Kasumi-1 (cell line): ENCODE data around the gene GUCA2A.

ENCODE experiments used
- DNase-seq, 2 experiments: peaks; one replicate each; lab custom pipeline; 2025; lab: John Stamatoyannopoulos, UW

GUCA2A gene

DNA sequence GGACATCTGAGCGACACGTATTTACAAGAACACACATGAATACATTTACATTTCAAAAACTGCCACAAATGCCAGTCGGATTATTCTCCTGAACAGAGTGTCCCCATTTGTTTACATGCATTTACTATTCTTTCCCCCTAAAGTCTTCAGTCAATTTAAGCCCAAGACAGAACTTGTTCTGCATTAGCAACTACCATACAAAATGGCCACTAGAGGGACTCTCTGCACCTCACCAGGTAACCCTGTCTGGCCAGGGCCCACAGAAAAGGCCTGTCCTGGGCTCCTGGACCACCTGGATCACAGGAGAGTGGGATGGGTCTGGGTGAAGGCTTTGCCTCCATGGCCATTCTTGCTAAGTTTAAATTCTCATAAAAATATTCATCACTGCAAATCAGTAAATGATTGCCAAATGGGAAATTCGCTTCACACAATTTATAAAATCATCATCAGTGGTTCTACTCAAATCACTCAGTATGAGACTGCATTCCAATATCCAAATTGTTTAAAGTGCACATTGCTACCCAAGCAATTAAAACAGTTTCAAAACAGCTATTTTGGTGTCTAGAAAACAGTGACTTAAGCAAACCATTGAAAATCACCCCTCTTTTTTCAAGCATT, 12.5 kb upstream of the GUCA2A start:
- DNase-seq = peak; percentile 39 to 52

- no peak for DNase-seq
Observed at GRCh38 chr1:42175314-42176054, 10.9 kb upstream of the GUCA2A start.

DNA sequence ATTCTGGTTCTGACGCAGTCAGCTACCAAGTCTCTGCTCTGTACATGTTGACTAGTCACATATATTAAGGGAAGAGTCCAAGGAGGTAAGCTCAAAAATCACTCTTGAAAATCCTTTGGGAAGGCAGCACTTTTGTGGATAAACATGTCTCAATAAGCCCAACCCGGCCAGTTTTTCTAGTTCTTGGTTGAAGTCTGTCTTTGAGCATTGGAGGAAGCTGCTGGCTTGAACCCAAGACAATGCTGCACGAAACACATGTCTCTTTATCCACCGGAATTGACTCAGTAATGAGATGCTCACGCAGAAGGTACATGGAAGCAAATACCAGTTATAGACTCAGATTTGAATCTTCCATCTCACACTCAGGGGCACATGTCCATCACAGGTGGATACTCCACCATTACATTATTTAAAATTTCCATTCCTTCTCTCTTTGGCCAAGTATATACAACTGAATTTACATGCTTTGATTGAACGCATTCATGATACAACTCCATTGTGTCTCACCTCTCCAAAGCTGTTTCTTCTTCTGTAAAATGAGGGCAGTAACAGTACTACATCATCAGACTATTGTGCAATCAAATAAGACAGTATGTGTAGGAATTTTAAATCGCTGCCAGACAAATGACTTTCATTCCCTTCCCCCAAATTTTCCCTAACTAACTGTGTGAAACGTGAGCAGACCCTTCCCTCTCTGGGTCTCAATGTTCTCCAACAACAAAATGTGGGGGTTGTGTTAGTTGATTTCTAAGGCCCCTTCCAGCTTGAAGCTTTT, 9.6 kb upstream of the GUCA2A start:
- DNase-seq = no peak

DNA sequence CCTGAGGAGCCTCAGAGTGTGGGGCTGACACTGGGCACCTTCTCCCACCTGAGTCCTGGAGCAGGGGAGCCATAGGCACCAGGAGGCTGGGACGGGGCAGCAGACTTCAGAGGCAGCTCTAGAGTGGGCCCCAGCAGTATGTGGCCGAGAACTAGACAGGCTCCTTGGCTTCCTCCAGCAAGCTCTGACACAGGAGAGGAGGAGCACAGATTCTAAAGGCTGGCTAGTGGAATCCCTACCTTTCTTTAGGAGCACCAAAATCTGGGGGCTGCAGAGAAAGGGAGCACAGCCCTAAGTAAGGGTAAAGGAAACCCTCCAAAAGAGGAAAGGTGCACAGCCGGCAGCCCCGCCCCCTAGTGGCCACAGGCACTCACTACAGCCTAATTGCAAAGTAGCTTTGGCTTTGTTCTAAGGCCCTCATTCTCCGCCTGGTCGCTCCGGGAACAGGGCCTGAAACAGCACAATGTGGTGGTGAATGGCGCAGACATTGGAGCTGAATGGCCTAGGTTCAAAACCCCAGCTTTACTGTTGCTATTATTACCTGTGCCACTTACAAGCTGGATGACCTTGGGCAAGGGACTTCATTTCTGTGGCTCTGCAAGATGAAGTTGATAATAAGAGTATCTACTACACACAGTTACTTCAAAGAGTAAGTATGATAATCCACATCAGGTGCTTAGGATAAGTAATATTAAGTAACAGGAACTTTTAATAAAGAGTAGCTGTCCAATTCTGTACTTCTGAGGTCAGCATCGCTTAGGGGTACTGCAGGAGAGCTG, 8.8 kb upstream of the GUCA2A start:
- peak; percentile 66 to 72 for DNase-seq

GRCh38 chr1:42172381-42173133, 8.0 kb upstream of the GUCA2A start:
- DNase-seq = no peak

- no peak for DNase-seq
Observed at GRCh38 chr1:42171679-42172266, 7.2 kb upstream of the GUCA2A start.

DNA sequence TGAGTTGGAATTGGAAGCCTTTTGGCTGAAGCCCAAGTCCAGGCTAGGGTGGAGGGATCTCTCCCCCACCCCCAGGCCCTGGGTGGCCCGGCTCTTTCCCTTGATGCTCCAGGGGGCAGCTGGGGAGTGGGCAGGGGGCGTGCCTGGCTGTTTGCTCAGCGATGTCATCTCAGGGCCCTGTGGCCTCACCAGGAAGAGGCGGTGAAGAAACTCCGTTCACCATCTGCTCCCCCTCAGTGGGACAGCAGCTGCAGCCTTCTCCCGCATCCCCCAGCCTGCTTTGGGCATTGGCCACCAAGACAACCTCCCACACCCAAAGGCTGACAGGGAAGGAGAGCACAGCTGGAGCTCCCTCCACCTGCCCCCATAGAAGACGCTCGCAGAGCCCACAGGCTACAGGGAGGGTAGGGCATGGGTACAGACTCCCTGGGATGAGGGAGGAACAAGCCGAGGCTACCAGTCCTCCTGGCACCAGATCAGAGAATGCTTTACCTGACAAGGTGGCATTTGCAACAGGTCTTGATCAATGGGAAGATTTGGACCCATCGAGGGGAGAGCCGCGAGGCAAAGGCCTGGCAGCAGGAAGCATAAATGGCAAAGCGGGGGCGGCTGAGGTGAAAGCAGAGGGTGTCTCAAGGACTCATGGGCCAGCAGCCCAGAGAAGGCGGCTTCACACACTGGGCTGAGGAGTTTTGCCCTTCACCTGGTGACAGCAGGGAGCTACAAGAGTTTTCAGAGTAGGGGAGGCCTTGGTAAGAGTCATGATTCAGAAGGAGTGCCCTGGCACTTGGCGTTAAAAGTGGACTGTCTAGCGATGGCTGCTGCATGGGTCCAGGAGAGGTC, 6.5 kb upstream of the GUCA2A start:
- DNase-seq = no peak

GRCh38 chr1:42168763-42169162, 4.2 kb upstream of the GUCA2A start:
- no peak for DNase-seq

- no peak for DNase-seq
Observed at GRCh38 chr1:42168391-42168670, 3.8 kb upstream of the GUCA2A start.

DNA sequence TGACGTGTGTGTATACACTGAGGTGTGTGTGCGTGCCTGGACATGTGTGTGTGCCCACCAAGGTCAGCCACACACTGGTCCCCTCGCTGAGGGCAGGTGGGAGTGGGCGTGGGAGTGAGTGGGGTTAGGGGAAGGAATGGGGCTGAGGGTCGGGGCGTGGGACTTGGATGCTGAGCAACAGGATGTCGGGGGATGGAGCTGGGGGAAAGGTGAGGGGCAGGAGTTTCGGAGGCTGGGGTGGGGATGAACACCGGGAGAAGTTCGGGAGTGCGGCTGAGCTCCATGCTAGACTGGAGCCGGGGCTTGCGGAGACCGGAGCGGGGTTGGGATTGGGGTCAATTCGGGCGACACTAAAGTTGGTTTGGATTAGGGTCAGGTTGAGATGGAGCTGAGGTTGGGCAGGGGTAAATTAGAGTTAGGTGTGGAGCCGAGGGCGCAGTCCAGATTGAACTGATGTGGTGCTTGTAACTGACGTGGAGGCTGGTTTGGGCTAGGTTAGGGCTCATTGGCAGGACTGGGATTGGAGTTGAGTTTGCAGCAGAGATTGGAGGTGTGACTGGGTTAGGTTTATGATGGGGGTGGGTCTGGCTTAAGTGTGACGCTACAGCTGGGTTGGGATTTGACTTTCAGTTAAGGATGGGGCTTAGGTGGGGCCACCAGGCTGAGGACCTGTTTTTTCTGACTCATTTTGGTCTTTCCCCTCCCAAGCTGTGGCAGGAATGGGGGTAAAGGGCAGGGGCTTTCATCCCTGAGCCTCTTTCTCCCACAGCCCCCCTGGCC, 3.3 kb upstream of the GUCA2A start:
- DNase-seq = no peak

DNA sequence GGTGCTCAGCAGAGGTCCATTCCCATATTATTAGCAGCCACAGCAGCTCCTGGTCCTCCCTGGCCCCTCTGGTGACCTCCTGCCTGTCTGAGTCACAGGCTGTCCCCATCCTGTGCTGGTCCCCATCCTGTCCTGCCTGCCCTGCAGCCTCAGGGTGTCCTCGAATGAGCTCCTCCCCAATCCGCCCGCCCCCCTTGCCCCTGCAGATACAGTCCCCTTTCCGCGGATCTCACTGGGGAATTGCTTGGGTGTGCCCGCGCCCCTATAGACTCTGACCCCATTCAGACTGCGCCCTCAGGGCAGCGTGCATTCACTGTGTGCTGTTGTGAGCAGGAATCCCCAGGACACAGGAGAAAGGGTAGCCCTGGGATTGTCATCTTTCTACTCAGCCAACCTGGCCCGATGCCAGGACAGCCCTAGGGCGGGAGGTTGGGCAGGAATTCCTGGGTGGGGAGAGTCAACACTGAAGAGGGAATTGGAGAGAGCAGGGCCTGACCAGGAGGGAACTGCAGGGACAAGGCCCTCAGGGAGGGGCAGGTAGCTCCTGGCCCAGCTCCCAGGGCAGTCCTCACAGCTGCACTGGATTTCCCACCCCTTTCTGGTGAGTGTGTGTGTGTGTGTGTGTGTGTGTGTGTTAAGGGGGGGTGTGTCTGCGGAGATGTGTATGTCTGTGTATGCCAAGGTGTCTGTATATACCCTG, 1.1 kb upstream of the GUCA2A start:
- DNase-seq = no peak

- DNase-seq = no peak
Observed at GRCh38 chr1:42163536-42164503, 725 bp downstream of the GUCA2A start.

GRCh38 chr1:42163114-42163513, 1.4 kb downstream of the GUCA2A start:
- no peak for DNase-seq

GRCh38 chr1:42162181-42162580, 2.4 kb downstream of the GUCA2A start:
- DNase-seq = no peak

DNA sequence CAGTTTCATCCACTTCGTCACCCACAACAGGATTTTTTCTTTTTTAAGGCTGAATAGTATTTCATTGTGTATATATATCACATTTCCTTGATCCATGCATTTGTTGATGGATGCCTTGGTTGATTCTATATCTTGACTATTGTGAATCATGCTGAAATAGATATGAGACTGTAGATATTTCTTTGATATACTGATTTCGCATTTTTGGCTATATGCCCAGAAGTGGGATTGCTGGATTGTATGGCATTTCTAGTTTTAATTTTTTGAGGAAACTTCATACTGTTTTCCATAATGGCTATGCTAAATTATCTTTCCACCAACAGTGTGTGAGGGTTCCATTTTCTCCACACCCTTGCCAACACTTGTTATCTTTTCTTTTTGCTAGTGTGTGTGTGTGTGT, 6.4 kb downstream of the GUCA2A start:
- no peak for DNase-seq

- DNase-seq = peak; percentile 52 to 53
Observed at GRCh38 chr1:42157667-42158066, 6.9 kb downstream of the GUCA2A start.

DNA sequence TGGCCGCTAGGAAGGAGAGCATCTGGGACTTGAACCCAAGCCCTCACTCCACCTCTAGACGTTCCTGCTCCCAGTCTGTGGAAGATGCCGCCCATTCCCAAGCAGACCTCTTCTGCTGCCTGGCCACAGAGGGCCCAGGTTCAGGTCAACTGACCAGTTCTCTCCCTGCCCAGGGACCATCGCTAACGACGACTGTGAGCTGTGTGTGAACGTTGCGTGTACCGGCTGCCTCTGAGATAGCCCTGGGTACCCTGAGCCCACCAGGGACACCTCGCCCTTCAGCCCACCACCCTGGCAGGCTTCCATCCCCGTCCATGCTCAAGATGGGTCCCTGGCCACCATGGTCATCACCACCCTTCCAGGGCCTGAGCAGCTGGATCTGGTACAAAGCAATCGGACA, 9.2 kb downstream of the GUCA2A start:
- DNase-seq = no peak

DNA sequence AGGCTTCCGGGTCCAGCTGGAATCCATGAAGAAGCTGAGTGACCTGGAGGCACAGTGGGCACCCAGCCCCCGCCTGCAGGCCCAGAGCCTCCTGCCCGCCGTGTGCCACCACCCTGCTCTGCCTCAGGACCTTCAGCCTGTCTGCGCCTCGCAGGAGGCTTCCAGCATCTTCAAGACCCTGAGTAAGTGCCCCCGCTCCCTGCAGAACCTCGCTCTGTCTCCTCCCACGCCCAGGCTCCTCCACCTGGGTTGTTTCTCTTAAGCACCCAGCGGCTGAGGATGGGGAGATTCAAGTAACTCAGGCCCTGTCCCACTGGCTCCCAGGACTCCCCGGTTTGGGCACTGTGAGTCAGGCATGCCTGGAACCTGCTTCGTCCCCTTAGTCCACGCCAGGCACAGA, 9.9 kb downstream of the GUCA2A start:
- DNase-seq = no peak
